ENCODE data around the gene NID1. TPM values are rescaled to one million over a fixed set of nuclear protein-coding genes. Genes with fewer than 3 reads are reported as not detected.

The NID1 gene
- polyA plus RNA-seq, 3 donors from 2014 or later: not detected

GRCh38 chr1:235955777-235956176 lies 109.1 kb downstream of the NID1 start:
- DNase-seq: no peak
- H3K4me1 Mint-ChIP-seq: peaks cover 29 to 37% of the 10 kb centered on the region in 2 donors
- peaks cover 0 to 3% (median 0%) of the 10 kb centered on the region in 3 donors for H3K36me3 Mint-ChIP-seq
- H3K4me3 Mint-ChIP-seq: peak overlapping the region in 2 of 5 donors; percentile 15 to 42
- peak overlapping the region in 1 of 6 donors; percentile 24 for H3K27ac Mint-ChIP-seq
- no peaks in the 10 kb centered on the region for H3K9me3 Mint-ChIP-seq
- no peaks in the 10 kb centered on the region for H3K27me3 Mint-ChIP-seq (ENCODE audit: low read depth in 3 of 3)

DNA sequence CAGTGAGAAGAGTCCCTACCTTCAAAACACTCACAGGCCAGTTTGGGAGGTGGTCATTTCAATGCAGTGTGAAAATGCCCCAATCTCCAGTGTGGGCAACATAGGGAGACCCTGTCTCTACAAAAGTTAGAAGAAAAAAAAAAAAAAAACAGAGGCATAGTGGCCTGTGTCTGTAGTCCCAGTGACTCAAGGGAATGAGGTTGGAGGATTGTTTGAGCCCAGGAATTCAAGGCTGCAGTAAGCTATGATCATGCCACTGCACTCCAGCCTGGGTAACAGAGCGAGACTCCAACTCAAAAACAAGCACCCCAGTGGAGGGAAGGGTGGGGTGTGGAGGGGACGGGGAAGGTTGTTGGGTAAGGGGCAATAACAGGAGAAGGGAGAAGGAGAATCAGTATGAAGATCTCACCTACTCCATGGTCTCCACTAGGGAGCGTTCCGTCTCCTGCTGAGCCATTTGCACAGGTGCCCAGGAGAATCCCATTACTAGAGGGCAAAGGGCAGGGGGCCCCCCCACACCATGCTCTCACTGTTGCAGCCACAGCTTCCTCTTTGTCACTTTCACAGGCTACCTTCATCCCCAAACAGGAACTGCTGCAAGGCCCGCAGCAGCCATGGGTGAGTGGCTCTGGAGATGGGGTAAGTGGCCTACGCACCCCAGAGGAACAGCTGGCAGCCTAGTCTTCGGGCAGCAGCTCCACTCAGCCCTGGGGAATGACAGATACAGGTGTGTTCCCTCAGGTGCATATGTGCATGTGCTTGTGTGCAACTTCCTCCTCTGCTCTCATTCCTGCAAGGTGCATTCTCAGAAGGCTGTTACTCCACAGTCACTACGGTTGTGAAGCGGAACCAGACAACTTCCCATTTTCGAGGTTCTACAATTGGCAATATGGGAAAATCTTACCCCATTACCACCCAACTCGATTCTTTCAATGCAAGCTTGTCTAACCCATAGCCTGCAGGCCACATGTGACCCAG lies 110.3 kb downstream of the NID1 start:
- peak overlapping the region; percentile 47 to 65 (median 60) for H3K4me3 Mint-ChIP-seq
- peaks cover 29 to 37% of the 10 kb centered on the region in 2 donors for H3K4me1 Mint-ChIP-seq
- H3K27me3 Mint-ChIP-seq (ENCODE audit: low read depth in 3 of 3): no peaks in the 10 kb centered on the region
- peak; percentile 40 to 50 (median 47) for DNase-seq
- H3K36me3 Mint-ChIP-seq: peaks cover 0 to 3% (median 0%) of the 10 kb centered on the region in 3 donors
- H3K9me3 Mint-ChIP-seq: no peaks in the 10 kb centered on the region
- H3K27ac Mint-ChIP-seq: peak overlapping the region in 5 of 6 donors; percentile 30 to 79 (median 48)

GRCh38 chr1:235953801-235954200 lies 111.1 kb downstream of the NID1 start:
- H3K36me3 Mint-ChIP-seq: peaks cover 0 to 3% (median 0%) of the 10 kb centered on the region in 3 donors
- peak overlapping the region; percentile 47 to 60 (median 57) for H3K4me3 Mint-ChIP-seq
- no peaks in the 10 kb centered on the region for H3K9me3 Mint-ChIP-seq
- H3K27me3 Mint-ChIP-seq (ENCODE audit: low read depth in 3 of 3): no peaks in the 10 kb centered on the region
- peak overlapping the region in 5 of 6 donors; percentile 30 to 75 (median 48) for H3K27ac Mint-ChIP-seq
- no peak for DNase-seq
- H3K4me1 Mint-ChIP-seq: peaks cover 29 to 37% of the 10 kb centered on the region in 2 donors

GRCh38 chr1:235952950-235953615 lies 111.8 kb downstream of the NID1 start:
- peak overlapping the region in 4 of 6 donors; percentile 10 to 62 (median 44) for H3K27ac Mint-ChIP-seq
- H3K9me3 Mint-ChIP-seq: no peaks in the 10 kb centered on the region
- peaks cover 0 to 3% (median 0%) of the 10 kb centered on the region in 3 donors for H3K36me3 Mint-ChIP-seq
- peaks cover 29 to 37% of the 10 kb centered on the region in 2 donors for H3K4me1 Mint-ChIP-seq
- H3K4me3 Mint-ChIP-seq: peak overlapping the region in 1 of 5 donors; percentile 25
- no peaks in the 10 kb centered on the region for H3K27me3 Mint-ChIP-seq (ENCODE audit: low read depth in 3 of 3)
- no peak for DNase-seq

GRCh38 chr1:235951661-235952060 lies 113.2 kb downstream of the NID1 start:
- peaks cover 0 to 3% (median 0%) of the 10 kb centered on the region in 3 donors for H3K36me3 Mint-ChIP-seq
- no peak overlapping the region for H3K4me3 Mint-ChIP-seq
- H3K9me3 Mint-ChIP-seq: no peaks in the 10 kb centered on the region
- no peak for DNase-seq
- no peak overlapping the region for H3K27ac Mint-ChIP-seq
- no peaks in the 10 kb centered on the region for H3K27me3 Mint-ChIP-seq (ENCODE audit: low read depth in 3 of 3)
- peaks cover 29 to 40% of the 10 kb centered on the region in 2 donors for H3K4me1 Mint-ChIP-seq

DNA sequence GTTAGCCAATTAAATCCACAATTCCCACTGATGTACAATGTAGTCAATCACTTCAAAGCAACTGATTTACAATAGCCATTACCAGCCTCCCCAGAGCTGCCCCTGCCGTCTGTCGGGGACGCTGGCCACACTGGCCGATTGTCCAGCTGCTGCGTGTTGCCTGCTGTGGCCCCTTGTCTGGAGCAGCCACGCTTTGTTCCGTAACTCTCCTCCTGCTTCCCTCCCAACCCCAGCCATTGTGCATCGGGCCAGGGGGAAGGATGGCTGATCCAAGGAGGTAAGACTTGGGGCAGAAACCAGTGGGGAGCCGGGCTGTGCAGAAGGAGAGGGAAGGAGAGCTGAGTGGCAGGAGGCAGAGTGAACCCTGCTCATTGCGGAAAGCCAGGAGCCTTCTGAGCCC lies 114.6 kb downstream of the NID1 start:
- no peak overlapping the region for H3K4me3 Mint-ChIP-seq
- DNase-seq: no peak
- H3K27ac Mint-ChIP-seq: no peak overlapping the region
- no peaks in the 10 kb centered on the region for H3K27me3 Mint-ChIP-seq (ENCODE audit: low read depth in 3 of 3)
- peaks cover 22 to 44% of the 10 kb centered on the region in 2 donors for H3K4me1 Mint-ChIP-seq
- peaks cover 0 to 3% (median 0%) of the 10 kb centered on the region in 3 donors for H3K36me3 Mint-ChIP-seq
- H3K9me3 Mint-ChIP-seq: no peaks in the 10 kb centered on the region

- no peak for DNase-seq
- Mint-ChIP-seq H3K36me3 (peaks cover 0 to 2% (median 0%) of the 10 kb centered on the region in 3 donors), H3K9me3 (no peaks in the 10 kb centered on the region), H3K27me3 (ENCODE audit: low read depth in 3 of 3) (no peaks in the 10 kb centered on the region), H3K4me3 (no peak overlapping the region), H3K27ac (no peak overlapping the region), H3K4me1 (peaks cover 8 to 31% of the 10 kb centered on the region in 2 donors)
Observed at GRCh38 chr1:235948774-235949427, 116.0 kb downstream of the NID1 start.

GRCh38 chr1:235947989-235948388 lies 116.9 kb downstream of the NID1 start:
- Mint-ChIP-seq H3K9me3 (no peaks in the 10 kb centered on the region), H3K27ac (peak overlapping the region in 1 of 6 donors; percentile 26), H3K4me1 (peaks cover 3 to 31% of the 10 kb centered on the region in 2 donors), H3K4me3 (no peak overlapping the region), H3K27me3 (ENCODE audit: low read depth in 3 of 3) (no peaks in the 10 kb centered on the region), H3K36me3 (no peaks in the 10 kb centered on the region)
- DNase-seq: no peak

DNA sequence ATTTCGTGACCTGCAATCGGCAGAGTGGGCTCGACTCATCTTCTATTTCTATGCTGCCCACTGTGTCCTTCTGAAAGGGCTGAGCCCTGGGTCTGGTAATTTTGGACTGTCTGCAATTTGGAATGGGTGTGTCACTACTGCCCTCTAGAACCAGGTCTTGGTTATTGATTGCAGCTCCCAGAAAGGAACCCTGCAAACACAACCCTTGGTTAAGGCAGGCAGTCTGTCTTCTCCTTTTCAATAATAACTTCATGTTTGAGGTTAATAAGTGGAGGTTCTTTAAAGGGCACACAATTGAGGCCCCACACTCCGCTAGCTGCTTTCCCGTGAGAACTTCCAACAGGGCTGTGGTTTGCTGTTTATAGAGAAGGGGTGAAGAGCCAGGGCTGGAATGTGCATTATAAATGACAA lies 118.3 kb downstream of the NID1 start:
- Mint-ChIP-seq H3K27ac (peak overlapping the region in 5 of 6 donors; percentile 11 to 78 (median 51)), H3K4me1 (peaks cover 2 to 41% of the 10 kb centered on the region in 2 donors), H3K9me3 (no peaks in the 10 kb centered on the region), H3K36me3 (no peaks in the 10 kb centered on the region), H3K27me3 (ENCODE audit: low read depth in 3 of 3) (peaks cover 0 to under 1% (median 0%) of the 10 kb centered on the region in 3 donors), H3K4me3 (no peak overlapping the region)
- no peak for DNase-seq

DNA sequence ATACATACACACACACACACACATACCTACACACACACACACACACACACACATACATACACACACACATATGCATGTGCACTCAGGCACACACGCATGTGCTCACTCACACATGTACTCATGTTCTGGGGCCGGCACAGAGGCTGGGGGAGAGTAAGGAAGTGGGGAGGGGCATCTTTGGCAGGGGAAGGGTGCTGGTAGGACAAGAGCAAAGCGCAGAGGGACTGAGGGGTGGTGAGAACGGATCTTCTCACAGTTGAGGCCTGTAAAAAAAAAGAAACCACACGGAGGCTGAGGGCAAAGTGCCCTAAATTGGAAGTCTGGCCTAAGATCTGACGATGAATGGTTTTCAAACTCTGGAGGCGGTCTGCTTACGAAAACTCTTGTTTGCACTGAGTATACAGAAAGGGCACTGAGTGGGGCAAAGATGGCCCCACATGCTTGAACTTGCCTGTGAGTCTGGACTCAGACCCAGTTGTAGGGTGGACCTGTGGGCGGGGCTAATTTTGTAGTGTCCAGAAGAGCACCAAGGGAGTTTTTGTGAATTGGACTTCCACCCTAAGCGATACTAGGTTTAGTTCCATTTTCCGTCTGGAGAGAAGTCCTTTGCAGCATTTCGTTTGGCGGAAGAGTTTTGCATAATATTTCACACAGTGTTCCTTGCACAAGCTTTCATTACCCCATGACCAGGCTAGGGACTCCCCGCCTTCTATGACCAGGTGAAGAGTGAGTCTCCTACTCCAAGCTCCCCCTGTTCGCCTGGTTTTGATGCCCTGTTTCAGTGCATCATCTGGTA lies 118.9 kb downstream of the NID1 start:
- H3K4me1 Mint-ChIP-seq: peaks cover 3 to 47% of the 10 kb centered on the region in 2 donors
- H3K4me3 Mint-ChIP-seq: peak overlapping the region in 3 of 5 donors; percentile 2 to 44 (median 41)
- H3K36me3 Mint-ChIP-seq: no peaks in the 10 kb centered on the region
- no peaks in the 10 kb centered on the region for H3K9me3 Mint-ChIP-seq
- peak in 1 of 3 donors; percentile 41 for DNase-seq
- peaks cover 0 to 1% (median 0%) of the 10 kb centered on the region in 3 donors for H3K27me3 Mint-ChIP-seq (ENCODE audit: low read depth in 3 of 3)
- peak overlapping the region in 4 of 6 donors; percentile 11 to 78 (median 62) for H3K27ac Mint-ChIP-seq

DNA sequence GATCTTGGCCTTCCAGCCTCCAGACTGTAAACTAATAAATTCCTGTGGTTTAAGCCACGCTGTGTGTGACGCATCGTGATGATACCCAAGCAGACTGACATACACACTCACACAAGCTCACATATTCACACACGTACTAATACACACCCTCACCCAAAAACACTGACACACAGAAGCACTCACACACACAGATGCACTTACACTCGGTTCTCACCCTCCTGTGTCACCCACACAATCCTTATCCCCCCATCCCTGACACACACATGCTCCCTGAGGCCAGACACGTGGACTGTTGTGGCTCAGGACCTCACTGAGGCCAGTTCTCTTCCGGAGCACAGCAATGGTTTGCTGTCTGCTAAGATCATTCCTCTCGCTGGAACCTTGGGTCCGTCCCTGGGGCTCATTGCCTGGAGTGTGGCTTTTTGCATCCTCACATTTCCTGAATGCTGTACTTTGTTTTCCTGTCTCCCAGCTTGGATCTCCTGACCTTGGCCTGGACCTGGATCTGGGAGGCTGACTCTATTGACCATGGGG lies 121.2 kb downstream of the NID1 start:
- H3K27me3 Mint-ChIP-seq (ENCODE audit: low read depth in 3 of 3): peaks cover 0 to 5% (median 0%) of the 10 kb centered on the region in 3 donors
- peak overlapping the region in 2 of 6 donors; percentile 28 to 57 for H3K27ac Mint-ChIP-seq
- no peak for DNase-seq
- peaks cover 25 to 70% of the 10 kb centered on the region in 2 donors for H3K4me1 Mint-ChIP-seq
- H3K4me3 Mint-ChIP-seq: no peak overlapping the region
- no peaks in the 10 kb centered on the region for H3K9me3 Mint-ChIP-seq
- no peaks in the 10 kb centered on the region for H3K36me3 Mint-ChIP-seq

DNA sequence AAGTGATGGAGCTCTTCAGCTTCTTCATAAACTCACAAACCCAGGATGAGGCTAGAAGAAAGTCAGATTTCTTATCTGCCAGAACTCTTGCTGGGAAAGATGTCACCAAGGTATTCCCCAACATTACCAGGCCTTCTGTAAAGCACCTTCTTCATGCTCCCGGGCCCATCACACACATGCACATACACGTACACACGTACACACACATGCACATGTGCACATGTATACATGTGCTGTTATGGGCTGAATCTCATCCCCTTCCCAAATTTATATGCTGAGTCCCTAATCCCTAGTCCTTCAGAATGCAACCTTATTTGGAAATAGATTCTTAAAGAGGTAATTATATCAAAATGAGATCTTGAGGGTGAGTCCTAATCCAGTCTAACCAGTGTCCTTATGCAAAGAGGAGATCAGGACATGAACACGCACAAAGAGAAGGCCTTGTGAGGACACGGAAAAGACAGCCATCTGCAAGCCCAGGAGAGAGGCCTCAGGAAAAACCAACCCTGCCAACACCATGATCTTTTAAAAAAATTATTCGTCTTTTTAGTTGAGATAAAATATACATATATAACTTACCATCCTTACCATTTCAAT lies 121.8 kb downstream of the NID1 start:
- peak overlapping the region in 1 of 5 donors; percentile 14 for H3K4me3 Mint-ChIP-seq
- H3K27me3 Mint-ChIP-seq (ENCODE audit: low read depth in 3 of 3): peaks cover 0 to 6% (median 0%) of the 10 kb centered on the region in 3 donors
- no peaks in the 10 kb centered on the region for H3K9me3 Mint-ChIP-seq
- no peak for DNase-seq
- H3K36me3 Mint-ChIP-seq: no peaks in the 10 kb centered on the region
- peak overlapping the region in 1 of 6 donors; percentile 37 for H3K27ac Mint-ChIP-seq
- H3K4me1 Mint-ChIP-seq: peaks cover 30 to 76% of the 10 kb centered on the region in 2 donors

Measured in immature natural killer cell (primary cell).